ENCODE measurements around the gene CEP350.

GRCh38 chr1:180157108-180157507, 202.5 kb downstream of the CEP350 start:
- TF ChIP-seq SUZ12 (IDR thresholded peaks at IDR 0.05; ENCODE audit: extremely low read depth, insufficient read depth, insufficient read length) (no peak), YY1 (IDR thresholded peaks at IDR 0.05; ENCODE audit: insufficient read depth, insufficient read length) (no peak), ZNF274 (IDR thresholded peaks at IDR 0.05; ENCODE audit: low read depth, low read length) (no peak)

Measured in NT2/D1 (cell line).